ENCODE results near the gene SP100.

DNA sequence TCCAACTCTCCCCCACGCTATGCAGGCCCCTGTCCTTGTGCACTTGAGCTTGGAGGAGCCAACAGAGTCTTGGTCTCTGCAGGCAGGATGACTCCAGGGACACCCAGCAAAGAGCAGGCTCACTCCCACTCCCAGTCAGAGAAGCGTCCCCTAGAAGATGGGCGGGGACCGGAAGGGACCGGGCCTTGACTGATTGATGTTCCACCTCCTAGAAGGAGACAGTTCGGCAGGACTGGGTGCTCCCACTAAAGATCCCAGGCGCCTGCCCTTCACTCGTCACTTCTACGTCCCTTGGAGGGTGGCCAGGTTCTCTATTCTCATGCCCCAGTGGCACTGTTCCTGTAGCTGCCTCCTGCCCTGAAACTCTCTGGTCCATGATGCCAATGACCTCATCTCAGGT, 3.2 kb upstream of the SP100 start:
- TF ChIP-seq MYNN (CRISPR knock-in tag; IDR thresholded peaks at IDR 0.05; ENCODE audit: low read depth) (no peak), FOSL1 (CRISPR knock-in tag; IDR thresholded peaks at IDR 0.05; ENCODE audit: borderline replicate concordance) (no peak), HNRNPH1 (optimal IDR thresholded peaks at IDR 0.05; ENCODE audit: low read depth, low read length) (no peak), CEBPB (IDR thresholded peaks at IDR 0.05; ENCODE audit: borderline replicate concordance, low read depth, low read length) (no peak), MED13 (CRISPR knock-in tag; IDR thresholded peaks at IDR 0.05) (no peak)

All from HepG2 (cell line).